GM19438 (cell line): ENCODE measurements around the gene CTSH.
A peak's percentile ranks its signal among the peaks of the same experiment; 100 is the strongest.
"Not testable (repeated sequence)": the region's sequence is repeated elsewhere in the genome, so short reads cannot be mapped to it uniquely, and the experiment has no call there.

Experiments used
- ATAC-seq: cut with Tn5 transposase; IDR thresholded peaks from one replicate; pipeline ENCODE4 v1.9.1; 2021; ENCODE audit warnings: low read depth; ENCODE audit not compliant: unreplicated experiment

Gene CTSH

GRCh38 chr15:78900819-78901533 is 43.9 kb downstream of the CTSH start:
- ATAC-seq, result not testable (repeated sequence)

GRCh38 chr15:78898540-78898939 is 46.3 kb downstream of the CTSH start:
- no peak for ATAC-seq

GRCh38 chr15:78895471-78895870 is 49.4 kb downstream of the CTSH start:
- ATAC-seq, result no peak

DNA sequence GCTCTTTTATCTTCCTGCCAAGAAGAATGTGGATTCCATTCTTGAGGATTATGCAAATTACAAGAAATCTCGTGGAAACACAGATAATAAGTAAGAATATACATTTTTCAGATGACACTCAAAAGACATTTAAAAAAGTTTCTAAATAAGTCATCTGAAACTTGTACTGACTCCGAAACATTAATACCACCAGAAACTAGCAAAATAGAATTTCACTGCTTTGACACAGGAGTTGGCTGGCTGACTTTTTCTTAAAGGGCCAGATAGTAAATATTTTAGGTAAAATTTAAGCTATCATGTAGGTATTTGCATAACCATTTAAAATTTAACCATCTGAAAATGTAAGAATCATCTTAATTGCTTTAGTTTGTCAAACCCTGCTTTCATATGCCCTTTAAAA is 51.3 kb downstream of the CTSH start:
- no peak for ATAC-seq

- ATAC-seq, result no peak
Measured at GRCh38 chr15:78889000-78889399, 55.8 kb downstream of the CTSH start.

GRCh38 chr15:78881681-78882080 is 63.2 kb downstream of the CTSH start:
- no peak for ATAC-seq

DNA sequence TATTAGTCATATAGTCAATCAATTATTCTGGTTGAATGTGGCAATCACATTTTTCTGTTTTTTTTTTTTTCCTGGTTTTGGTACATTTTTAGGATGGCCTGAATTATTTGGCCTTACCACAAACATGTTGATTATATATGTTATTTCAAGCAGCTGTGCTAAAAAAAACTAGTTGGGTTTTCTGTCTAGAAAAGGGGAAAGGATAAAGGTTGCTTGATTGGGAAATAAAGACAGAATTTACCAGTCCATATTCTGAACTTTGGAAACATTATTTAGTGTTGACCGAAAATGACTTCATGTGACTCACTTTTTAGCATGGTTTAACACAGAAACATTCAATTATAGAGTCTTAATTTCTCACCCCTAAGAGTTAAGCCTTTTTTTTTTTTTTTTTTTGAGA is 64.0 kb downstream of the CTSH start:
- no peak for ATAC-seq

DNA sequence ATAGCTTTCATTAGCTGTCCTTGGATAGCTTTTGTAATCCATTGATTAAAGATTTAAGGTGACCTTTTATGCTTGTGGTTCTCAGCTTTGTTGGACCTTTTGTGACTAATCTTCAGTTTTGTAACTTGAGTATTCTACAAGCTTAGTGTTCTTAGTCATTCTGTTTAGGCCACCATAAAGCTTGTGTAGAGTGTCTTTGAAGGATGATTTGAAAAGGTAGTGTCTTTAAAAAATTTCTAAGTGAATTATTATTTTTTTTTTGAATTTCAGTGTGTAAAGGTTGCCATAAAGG is 64.7 kb downstream of the CTSH start:
- ATAC-seq, result no peak

DNA sequence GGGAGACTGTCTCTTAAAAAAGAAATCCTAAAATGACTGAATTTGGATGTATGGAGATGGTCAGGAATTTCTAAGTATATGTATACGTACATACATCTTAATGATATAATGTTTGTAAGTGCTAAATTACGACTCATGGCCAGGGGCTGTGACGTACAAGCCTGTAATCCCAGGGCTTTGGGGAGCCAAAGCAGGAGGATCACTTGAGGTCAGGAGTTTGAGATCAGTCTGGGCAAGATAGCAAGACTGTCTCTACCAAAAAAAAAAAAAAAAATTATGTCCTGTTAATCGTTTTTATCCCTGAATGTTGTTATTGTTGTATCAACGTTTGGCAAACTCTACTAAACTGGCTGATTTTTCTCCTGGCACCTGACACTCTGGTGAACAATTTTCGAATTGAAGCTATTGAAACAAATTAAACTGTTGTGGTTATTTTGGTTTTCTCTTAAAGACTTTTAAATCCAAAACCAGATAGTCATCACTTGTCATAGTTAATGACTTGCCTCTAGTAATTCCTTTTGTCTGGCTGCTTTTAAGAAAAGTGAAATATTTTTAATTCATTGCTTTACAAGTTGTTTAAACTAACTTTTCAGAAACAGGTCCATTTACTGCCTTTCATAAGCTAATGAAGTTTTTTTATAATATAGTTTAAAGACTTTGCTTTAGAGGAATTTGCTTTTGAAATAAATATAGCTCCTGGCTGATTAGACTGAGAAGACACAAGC is 65.2 kb downstream of the CTSH start:
- ATAC-seq, result no peak

DNA sequence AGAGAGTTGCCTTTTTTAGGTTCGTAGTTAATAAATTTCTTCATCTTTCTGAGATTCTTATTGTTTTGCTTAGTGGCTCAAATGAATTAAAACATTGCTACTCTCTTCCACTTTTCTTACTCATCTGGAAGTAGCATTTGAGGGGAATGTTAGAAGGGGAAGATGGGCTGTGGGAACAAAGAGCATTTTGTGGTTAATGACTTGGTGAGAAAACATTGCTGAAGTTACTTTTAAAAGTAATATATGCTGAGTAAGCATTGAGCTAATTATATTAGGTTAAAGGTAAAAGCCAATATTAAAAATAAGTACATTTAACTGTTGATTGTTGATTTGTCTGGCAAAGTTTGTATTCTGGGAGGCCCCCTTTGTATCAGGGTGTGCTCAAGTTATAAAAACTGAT is 66.5 kb downstream of the CTSH start:
- ATAC-seq, result no peak

- ATAC-seq, result not testable (repeated sequence)
Measured at GRCh38 chr15:78876954-78877353, 67.9 kb downstream of the CTSH start.

DNA sequence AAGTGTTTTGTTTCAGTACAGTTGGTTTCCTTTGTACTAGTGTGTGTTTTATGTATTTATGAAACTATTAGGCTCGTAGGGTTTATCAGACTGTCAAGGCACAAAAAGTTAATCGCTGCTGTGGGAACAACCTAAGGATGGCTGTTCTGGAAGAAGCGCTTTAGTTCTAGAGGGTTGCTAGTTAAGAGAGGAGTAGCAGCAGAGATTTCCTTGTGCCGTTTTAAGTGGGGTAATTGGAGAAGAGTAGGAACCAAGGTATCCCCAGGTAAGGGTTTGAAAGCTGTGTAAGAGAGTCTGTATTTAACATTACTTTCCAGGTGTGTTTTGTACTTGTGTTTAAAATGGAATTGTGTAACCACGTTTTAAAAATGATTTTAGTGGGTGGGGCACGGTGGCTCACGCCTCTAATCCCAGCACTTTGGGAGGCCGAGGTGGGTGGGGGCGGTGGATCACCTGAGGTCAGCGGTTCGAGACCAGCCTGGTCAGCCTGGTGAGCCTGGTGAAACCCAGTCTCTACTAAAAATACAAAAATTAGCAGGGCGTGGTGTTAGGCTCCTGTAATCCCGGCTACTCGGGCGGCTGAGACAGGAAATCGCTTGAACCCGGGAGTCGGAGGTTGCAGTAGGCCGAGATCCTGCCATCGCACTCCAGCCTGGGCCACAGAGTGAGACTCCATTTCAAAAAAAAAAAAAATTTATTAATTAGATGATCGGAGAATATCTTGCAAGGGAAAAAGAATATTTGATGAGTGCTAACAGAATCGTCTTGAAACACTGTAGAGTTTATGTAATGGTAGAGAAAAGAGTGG is 69.5 kb downstream of the CTSH start:
- no peak for ATAC-seq

- no peak for ATAC-seq
Measured at GRCh38 chr15:78873793-78874765, 70.8 kb downstream of the CTSH start.

DNA sequence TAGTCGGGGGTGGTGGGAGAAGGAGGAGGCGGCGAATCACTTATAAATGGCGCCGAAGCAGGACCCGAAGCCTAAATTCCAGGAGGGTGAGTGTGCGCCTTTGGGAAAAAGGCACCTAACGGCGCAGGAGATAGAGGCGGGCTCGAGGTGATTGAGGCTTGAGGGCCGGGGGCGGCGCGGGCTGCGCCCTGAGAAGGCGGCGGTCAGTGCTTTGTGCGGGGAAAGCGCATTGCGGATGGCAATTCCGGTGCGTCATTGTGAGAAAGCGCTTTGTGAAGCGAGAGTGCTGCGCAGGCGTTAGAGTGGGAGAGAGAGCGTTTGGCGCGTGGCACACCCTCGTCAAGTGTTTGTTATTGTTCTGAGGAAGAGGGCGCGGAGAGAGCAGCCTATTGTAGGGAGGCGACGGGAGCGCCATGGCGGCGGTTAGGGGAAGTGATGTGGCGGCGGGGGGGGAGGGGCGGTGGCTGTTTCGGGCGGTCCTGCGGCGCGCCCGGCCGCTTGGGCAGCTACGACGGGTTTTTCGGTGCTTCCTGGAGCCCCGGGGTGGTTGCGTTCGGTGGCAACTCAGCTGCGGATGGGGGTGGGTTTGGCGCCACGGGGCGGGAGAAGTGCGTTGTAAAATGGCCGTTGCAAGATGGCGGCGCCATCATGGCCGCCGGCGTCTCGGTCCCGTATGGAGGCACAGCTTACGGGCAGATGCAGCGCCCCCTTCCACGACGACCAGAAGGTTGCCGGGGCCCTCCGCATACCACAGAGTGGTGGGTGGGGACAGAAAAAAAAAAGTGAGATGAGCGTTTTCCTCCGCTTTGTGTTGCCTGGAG is 71.7 kb downstream of the CTSH start:
- ATAC-seq, result peak; percentile 59

DNA sequence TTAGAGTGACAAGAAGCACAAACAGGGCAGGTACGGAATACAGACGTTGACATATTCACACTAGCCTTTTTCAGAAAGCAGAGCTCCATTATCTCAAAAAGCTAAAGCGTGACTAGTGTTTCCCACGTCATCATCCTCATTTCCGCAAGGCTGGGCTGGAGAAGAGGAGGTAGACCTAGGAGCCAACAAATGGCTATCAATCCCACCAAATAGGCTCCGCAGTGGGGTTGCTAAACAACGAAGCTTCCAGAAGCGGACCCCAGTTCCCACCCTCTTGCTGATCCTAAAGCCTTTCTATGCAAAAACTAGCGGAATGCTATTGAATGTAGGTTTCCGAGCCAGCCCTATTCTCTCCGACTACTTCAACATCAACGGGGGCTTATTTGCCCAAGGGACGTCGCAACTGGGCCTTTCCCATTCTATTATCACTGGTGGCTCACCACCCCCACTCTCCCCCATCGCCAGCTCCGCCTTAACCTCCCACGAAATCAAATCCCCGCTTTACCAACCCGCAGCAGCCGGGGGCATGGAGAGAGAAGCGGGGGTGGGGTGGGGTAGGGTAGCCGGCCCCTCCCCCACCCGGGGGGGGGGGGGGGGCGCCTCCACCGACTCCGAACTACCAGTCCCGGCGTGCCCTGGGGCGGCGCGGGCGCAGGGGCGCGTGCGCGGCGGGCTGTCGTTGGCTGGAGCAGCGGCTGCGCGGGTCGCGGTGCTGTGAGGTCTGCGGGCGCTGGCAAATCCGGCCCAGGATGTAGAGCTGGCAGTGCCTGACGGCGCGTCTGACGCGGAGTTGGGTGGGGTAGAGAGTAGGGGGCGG is 72.5 kb downstream of the CTSH start, which contains the start of gene MORF4L1:
MORF4L1 (plus strand) TSS at position 736 of the 817 bp plus-strand sequence. CDS start 128 bp downstream, outside the sequence.
- ATAC-seq, result peak; percentile 76

DNA sequence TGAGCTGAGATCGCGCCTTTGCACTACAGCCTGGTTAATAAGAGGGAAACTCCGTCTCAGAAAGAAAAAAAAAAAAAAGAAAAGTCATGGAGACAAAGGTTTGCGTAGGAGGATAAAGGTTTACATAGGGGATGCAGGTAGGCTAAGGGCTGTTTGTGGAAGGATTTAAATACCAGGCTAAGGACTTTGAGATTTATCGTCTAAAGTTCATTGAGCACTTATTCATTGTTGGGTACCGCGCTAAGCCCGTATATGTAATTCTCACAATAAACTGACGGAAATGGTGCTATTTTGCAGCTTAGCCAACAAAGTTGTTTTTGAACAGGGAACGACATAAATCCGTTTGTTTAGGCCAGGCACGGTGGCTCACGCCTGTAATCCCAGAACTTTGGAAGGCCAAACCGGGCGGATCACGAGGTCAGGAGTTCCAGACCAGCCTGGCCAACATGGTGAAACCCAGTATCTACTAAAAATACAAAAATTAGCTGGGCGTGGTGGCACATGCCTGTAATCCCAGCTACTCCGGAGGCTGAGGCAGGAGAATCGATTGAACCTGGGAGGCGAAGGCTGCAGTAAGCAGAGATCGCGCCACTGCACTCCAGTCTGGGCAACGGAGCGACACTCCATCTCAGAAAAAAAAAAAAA is 73.2 kb downstream of the CTSH start:
- ATAC-seq, result not testable (repeated sequence)
